Body of pancreas (tissue), 4 donors: ENCODE results near the gene PPP1R15A. TPM values are rescaled to one million over a fixed set of nuclear protein-coding genes. Genes with fewer than 3 reads are reported as not detected.

ENCODE experiments used
- ATAC-seq: fragments of 150-250 bp; one replicate; pipeline ENCODE4 v1.9.1; 2016
- DNase-seq, 4 donors: peaks; one replicate each; pipeline ENCODE4 v3.0.0-alpha.2; 2019
- H3K27ac ChIP-seq, 4 donors: fragments of 200-600 bp; sonication (generic); 1 replicate in 3 of 4; 2 replicates in 1 of 4; pipeline versions ENCODE4 v1.5.1 to v1.6.1; 2016 to 2019; ENCODE audit warnings: mild to moderate bottlenecking in 1 of 4, mixed read lengths in 1 of 4, moderate library complexity in 1 of 4
- H3K27me3 ChIP-seq, 2 donors: fragments of 200-600 bp; sonication (generic); one replicate each; pipeline ENCODE4 v1.6.0; 2016; ENCODE audit warnings: mild to moderate bottlenecking in 1 of 2
- H3K36me3 ChIP-seq, 2 donors: fragments of 200-600 bp; sonication (generic); replicated peaks in 1 of 2; 2 replicates each; pipeline ENCODE4 v1.5.1; 2016; ENCODE audit warnings: low read depth in 2 of 2; ENCODE audit not compliant: insufficient read depth in 1 of 2
- H3K4me1 ChIP-seq: fragments of 200-600 bp; sonication (generic); one replicate; pipeline ENCODE4 v1.6.0; 2016
- H3K4me3 ChIP-seq, 2 donors: fragments of 200-600 bp; sonication (generic); 1 replicate in 1 of 2; 2 replicates in 1 of 2; pipeline ENCODE4 v1.5.1; 2016 to 2019
- H3K9me3 ChIP-seq, 3 donors: fragments of 200-600 bp; sonication (generic); 1 replicate in 2 of 3; 2 replicates in 1 of 3; pipeline ENCODE4 v1.5.1; 2016
- POLR2A ChIP-seq, 3 donors: fragments of 450-650 bp; IDR thresholded peaks; one replicate each; pipeline ENCODE4 v1.6.1; 2016; ENCODE audit warnings: antibody characterized with exemption in 3 of 3, mild to moderate bottlenecking in 2 of 3
- WGBS, 2 donors: methylation state at CpG; one replicate each; pipeline ENCODE4 v1.1.5; 2017; 5-methylcytosine and 5-hydroxymethylcytosine counted together
- intact Hi-C: fragments of 100-400 bp; cut with DNase I; formaldehyde crosslinking; loops from one replicate; pipeline ENCODE4 v1.15.1; 2023
- total RNA-seq, 2 donors: library from RNA; depleted of rRNA; stranded (reverse); fragments of >200 nt; gene quantifications; one replicate each; pipeline ENCODE4 v1.1.0, GENCODE V29; 2016
- TF ChIP-seq, protein P1 (sequence below), 7 experiments: fragments of 450-650 bp in 4 of 7; fragments of 200-600 bp in 3 of 7; sonication (generic) in 3 of 7; IDR thresholded peaks; one replicate each; pipeline ENCODE4 v1.5.1; 2016 to 2019; ENCODE audit warnings: antibody characterized with exemption in 7 of 7

Gene PPP1R15A
- total RNA-seq: 10 to 100 TPM; 17.9 to 49.4 TPM

DNA sequence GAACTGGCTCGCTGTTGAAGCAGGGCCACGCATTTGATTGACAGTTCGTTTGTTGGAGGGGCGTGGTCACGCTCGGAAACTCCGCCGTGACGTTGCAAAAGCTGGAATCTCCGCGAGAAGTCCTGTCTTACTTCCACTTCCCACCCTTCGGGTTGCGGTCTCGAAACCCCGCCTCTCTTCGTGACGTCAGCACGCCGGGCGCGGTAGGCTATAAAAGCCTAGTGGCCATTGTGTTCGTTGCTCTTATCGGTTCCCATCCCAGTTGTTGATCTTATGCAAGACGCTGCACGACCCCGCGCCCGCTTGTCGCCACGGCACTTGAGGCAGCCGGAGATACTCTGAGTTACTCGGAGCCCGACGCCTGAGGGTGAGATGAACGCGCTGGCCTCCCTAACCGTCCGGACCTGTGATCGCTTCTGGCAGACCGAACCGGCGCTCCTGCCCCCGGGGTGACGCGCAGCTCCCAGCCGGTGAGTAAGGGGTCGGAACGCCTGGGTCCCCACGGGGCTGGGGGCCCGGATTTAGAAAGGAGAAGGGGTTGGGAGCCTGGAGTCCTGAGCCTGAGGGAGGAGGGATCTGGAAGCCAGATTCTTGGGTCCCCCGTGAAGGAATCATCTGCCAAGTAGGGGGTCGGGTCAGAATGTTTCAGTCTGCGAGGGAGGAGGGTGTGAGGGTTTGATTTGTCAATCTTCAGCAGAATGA is at the start of gene PPP1R15A:
TSS of gene PPP1R15A (plus strand) at position 240 of the 702 bp plus-strand sequence. CDS start 813 bp downstream, outside the sequence.
- H3K36me3 ChIP-seq: peaks cover 0 to 4% of the 10 kb centered on the region in 2 donors
- peak within 1 kb of the TSS; percentile 51 to 76 for H3K4me3 ChIP-seq
- peak within 1 kb of the TSS; percentile 94 to 99 (median 96) for H3K27ac ChIP-seq
- intact Hi-C loops: no loop called here
- H3K27me3 ChIP-seq: no peaks in the 10 kb centered on the region
- DNase-seq (peak; percentile 98 to 99 (median 99)), ATAC-seq (peak; percentile 86)
- TF ChIP-seq POLR2A (IDR thresholded peaks at IDR 0.05): peak; percentile 99 to 100 (median 100)
- TF ChIP-seq, protein P1, sequence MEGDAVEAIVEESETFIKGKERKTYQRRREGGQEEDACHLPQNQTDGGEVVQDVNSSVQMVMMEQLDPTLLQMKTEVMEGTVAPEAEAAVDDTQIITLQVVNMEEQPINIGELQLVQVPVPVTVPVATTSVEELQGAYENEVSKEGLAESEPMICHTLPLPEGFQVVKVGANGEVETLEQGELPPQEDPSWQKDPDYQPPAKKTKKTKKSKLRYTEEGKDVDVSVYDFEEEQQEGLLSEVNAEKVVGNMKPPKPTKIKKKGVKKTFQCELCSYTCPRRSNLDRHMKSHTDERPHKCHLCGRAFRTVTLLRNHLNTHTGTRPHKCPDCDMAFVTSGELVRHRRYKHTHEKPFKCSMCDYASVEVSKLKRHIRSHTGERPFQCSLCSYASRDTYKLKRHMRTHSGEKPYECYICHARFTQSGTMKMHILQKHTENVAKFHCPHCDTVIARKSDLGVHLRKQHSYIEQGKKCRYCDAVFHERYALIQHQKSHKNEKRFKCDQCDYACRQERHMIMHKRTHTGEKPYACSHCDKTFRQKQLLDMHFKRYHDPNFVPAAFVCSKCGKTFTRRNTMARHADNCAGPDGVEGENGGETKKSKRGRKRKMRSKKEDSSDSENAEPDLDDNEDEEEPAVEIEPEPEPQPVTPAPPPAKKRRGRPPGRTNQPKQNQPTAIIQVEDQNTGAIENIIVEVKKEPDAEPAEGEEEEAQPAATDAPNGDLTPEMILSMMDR (IDR thresholded peaks at IDR 0.05): peak in 4 of 7 experiments; percentile 39 to 58 (median 41)
- H3K9me3 ChIP-seq: no peaks in the 10 kb centered on the region
- WGBS, 2 donors: 0 to 1% methylated on average over 34 to 53 of the region's 53 CpGs
- H3K4me1 ChIP-seq: peaks cover 41% of the 10 kb centered on the region

- H3K9me3 ChIP-seq: no peaks in the 10 kb centered on the region
- H3K36me3 ChIP-seq: no peaks in the 10 kb centered on the region
- H3K4me1 ChIP-seq: peaks cover 42% of the 10 kb centered on the region
- H3K27me3 ChIP-seq: no peaks in the 10 kb centered on the region
- TF ChIP-seq, protein P1 (IDR thresholded peaks at IDR 0.05): no peak
- TF ChIP-seq POLR2A (IDR thresholded peaks at IDR 0.05): no peak
- no peak overlapping the region for H3K27ac ChIP-seq
- intact Hi-C loops: no loop called here
- ATAC-seq: no peak
- no peak overlapping the region for H3K4me3 ChIP-seq
- 88 to 93% methylated on average over 2 of the region's 2 CpGs for WGBS, 2 donors
- DNase-seq: no peak
These were observed 49.7 kb upstream of the PPP1R15A start for GRCh38 chr19:48822514-48822913.

GRCh38 chr19:48826606-48827020 is 45.6 kb upstream of the PPP1R15A start:
- Histone ChIP-seq H3K36me3 (no peaks in the 10 kb centered on the region), H3K27me3 (no peaks in the 10 kb centered on the region), H3K4me1 (peaks cover 19% of the 10 kb centered on the region), H3K27ac (peak overlapping the region in 1 of 4 donors; percentile 56), H3K4me3 (no peak overlapping the region), H3K9me3 (no peaks in the 10 kb centered on the region)
- WGBS, 2 donors: 56 to 61% methylated on average over 6 to 8 of the region's 8 CpGs
- ATAC-seq: peak; percentile 85
- DNase-seq: peak; percentile 63 to 81 (median 74)
- intact Hi-C loops: no loop called here
- TF ChIP-seq, protein P1 (IDR thresholded peaks at IDR 0.05): peak in 6 of 7 experiments; percentile 11 to 69 (median 40)
- no peak for TF ChIP-seq POLR2A (IDR thresholded peaks at IDR 0.05)

DNA sequence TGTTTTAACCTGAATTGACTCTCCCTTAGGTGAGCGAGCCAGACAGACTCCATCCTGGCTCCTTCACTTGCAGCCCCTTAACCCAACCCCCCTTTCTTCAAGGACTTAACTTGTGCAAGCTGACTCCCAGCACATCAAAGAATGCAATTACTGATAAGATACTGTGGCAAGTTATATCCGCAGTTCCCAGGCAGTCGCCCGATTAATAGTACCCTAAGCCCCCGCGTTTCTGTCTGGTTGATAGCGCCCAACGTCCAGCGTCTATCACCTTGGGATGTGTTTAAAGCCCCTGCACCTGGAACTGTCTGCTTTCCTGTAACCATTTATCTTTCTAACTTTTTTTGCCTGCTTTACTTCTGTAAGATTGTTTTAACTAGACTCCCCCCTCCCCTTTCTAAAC is 42.1 kb upstream of the PPP1R15A start:
- H3K36me3 ChIP-seq: no peaks in the 10 kb centered on the region
- H3K4me3 ChIP-seq: no peak overlapping the region
- H3K9me3 ChIP-seq: no peaks in the 10 kb centered on the region
- no peaks in the 10 kb centered on the region for H3K27me3 ChIP-seq
- intact Hi-C loops: loop anchor here (5.0 to 10.0 kb wide), 2 partner anchors 33 to 175 kb away; no protein-coding TSS in a partner anchor
- peaks cover 19% of the 10 kb centered on the region for H3K4me1 ChIP-seq
- no peak for TF ChIP-seq POLR2A (IDR thresholded peaks at IDR 0.05)
- TF ChIP-seq, protein P1 (IDR thresholded peaks at IDR 0.05): no peak
- H3K27ac ChIP-seq: no peak overlapping the region
- 35 to 41% methylated on average over 9 of the region's 9 CpGs for WGBS, 2 donors
- DNase-seq: no peak
- no peak for ATAC-seq
